SK-N-SH (cell line): ENCODE results near the gene PES1. TPM values are rescaled to one million over a fixed set of nuclear protein-coding genes. Genes with fewer than 3 reads are reported as not detected.

Experiments
- CTCF ChIA-PET: fragments of 300-600, 350-600 bp; formaldehyde crosslinking; extraction: SDS; loops from one replicate; lab custom pipeline; 2021; lab: Yijun Ruan, JAX
- POLR2A ChIA-PET: fragments of 350-600 bp; sonication (Branson Sonifier 250); formaldehyde crosslinking; extraction: SDS; loops from one replicate; lab custom pipeline; 2020; ENCODE audit warnings: antibody characterized with exemption, inconsistent platforms; lab: Yijun Ruan, JAX
- DNase-seq: peaks from one replicate; pipeline ENCODE4 v3.0.0; 2012
- H2AFZ ChIP-seq: fragments of 200-600 bp; sonication (generic); 2 replicates; pipeline ENCODE4 v1.8.1; 2016; ENCODE audit warnings: antibody characterized with exemption, mild to moderate bottlenecking, low read depth
- H3F3A ChIP-seq: fragments of 200-600 bp; sonication (generic); replicated peaks from 2 replicates; pipeline ENCODE3; 2016; ENCODE audit warnings: antibody characterized with exemption, mild to moderate bottlenecking; ENCODE audit not compliant: insufficient read depth
- H3K27ac ChIP-seq, 2 experiments: fragments of 200-500 bp in 1 of 2; fragments of 200-600 bp in 1 of 2; sonication (Bioruptor generic) in 1 of 2; sonication (generic), shearing (Covaris generic) in 1 of 2; 2 replicates each; pipeline versions ENCODE4 v1.5.1 to v1.6.1; 2014 to 2016; ENCODE audit warnings: low read depth in 2 of 2, inconsistent platforms in 1 of 2, low read length in 1 of 2, mild to moderate bottlenecking in 1 of 2, mixed read lengths in 1 of 2
- H3K27me3 ChIP-seq: fragments of 200-600 bp; sonication (generic), shearing (Covaris generic); 2 replicates; pipeline ENCODE4 v1.6.1; 2016; ENCODE audit warnings: mixed run types; ENCODE audit not compliant: insufficient read depth
- H3K36me3 ChIP-seq, 2 experiments: fragments of 200-500 bp in 1 of 2; fragments of 200-600 bp in 1 of 2; sonication (Bioruptor generic) in 1 of 2; sonication (generic) in 1 of 2; replicated peaks in 1 of 2; 2 replicates each; pipeline versions ENCODE3 to v1.5.1; 2014 to 2016; ENCODE audit warnings: low read length in 1 of 2, mild to moderate bottlenecking in 1 of 2; ENCODE audit not compliant: insufficient read depth in 2 of 2, control insufficient read depth in 1 of 2
- H3K4me1 ChIP-seq, 2 experiments: fragments of 200-500 bp in 1 of 2; fragments of 200-600 bp in 1 of 2; sonication (Bioruptor generic) in 1 of 2; sonication (generic), shearing (Covaris generic) in 1 of 2; 2 replicates each; pipeline versions ENCODE4 v1.5.1 to v1.6.1; 2014 to 2016; ENCODE audit warnings: low read depth in 1 of 2, low read length in 1 of 2, mixed run types in 1 of 2; ENCODE audit not compliant: insufficient read depth in 2 of 2, control insufficient read depth in 1 of 2
- H3K4me2 ChIP-seq: fragments of 200-600 bp; sonication (generic), shearing (Covaris generic); 2 replicates; pipeline ENCODE4 v1.6.1; 2017; ENCODE audit warnings: mixed run types
- H3K4me3 ChIP-seq, 2 experiments: fragments of 200-500 bp in 1 of 2; fragments of 200-600 bp in 1 of 2; sonication (Bioruptor generic) in 1 of 2; sonication (generic), shearing (Covaris generic) in 1 of 2; 2 replicates each; pipeline versions ENCODE4 v1.5.1 to v1.8.1; 2014 to 2016; ENCODE audit warnings: low read depth in 2 of 2, inconsistent platforms in 1 of 2, low read length in 1 of 2, mild to moderate bottlenecking in 1 of 2, mixed read lengths in 1 of 2, moderate library complexity in 1 of 2
- H3K79me2 ChIP-seq: fragments of 200-600 bp; sonication (generic); 2 replicates; pipeline ENCODE4 v1.8.1; 2017; ENCODE audit warnings: mild to moderate bottlenecking; ENCODE audit not compliant: insufficient read depth
- H3K9ac ChIP-seq: fragments of 200-600 bp; sonication (generic); 2 replicates; pipeline ENCODE4 v1.6.1; 2017; ENCODE audit warnings: mixed run types
- H3K9me2 ChIP-seq: fragments of 200-600 bp; sonication (generic); 2 replicates; pipeline ENCODE4 v1.6.1; 2017; ENCODE audit warnings: mixed run types
- H3K9me3 ChIP-seq: fragments of 200-600 bp; sonication (generic); 2 replicates; pipeline ENCODE4 v1.6.1; 2017; ENCODE audit warnings: mixed run types, mild to moderate bottlenecking, moderate library complexity
- H4K20me1 ChIP-seq: fragments of 200-600 bp; sonication (generic); 2 replicates; pipeline ENCODE4 v1.6.1; 2017; ENCODE audit warnings: mild to moderate bottlenecking, mixed run types; ENCODE audit not compliant: insufficient read depth
- CTCF ChIP-seq: fragments of 200-600 bp; sonication (generic); IDR thresholded peaks from 2 replicates; pipeline ENCODE4 v1.6.1; 2017; ENCODE audit warnings: antibody characterized with exemption, mild to moderate bottlenecking, moderate library complexity
- ELF1 ChIP-seq: IDR thresholded peaks from 2 replicates; pipeline ENCODE4 v1.4.0; 2012
- EZH2phosphoT487 ChIP-seq: fragments of 200-600 bp; sonication (generic); IDR thresholded peaks from 2 replicates; pipeline ENCODE4 v1.6.1; 2017; ENCODE audit warnings: low read depth, mixed run types, mild to moderate bottlenecking, antibody characterized with exemption, moderate library complexity, borderline replicate concordance
- FOXJ3 ChIP-seq: sonication (generic); formaldehyde crosslinking; IDR thresholded peaks from 2 replicates; pipeline ENCODE4 v1.5.1; 2020; ENCODE audit warnings: mild to moderate bottlenecking, missing genetic modification reagents
- GABPA ChIP-seq: IDR thresholded peaks from 2 replicates; pipeline ENCODE4 v1.4.0; 2012; ENCODE audit warnings: low read depth, mild to moderate bottlenecking
- MAX ChIP-seq: IDR thresholded peaks from 2 replicates; pipeline ENCODE4 v1.4.0; 2012; ENCODE audit warnings: low read depth
- MXI1 ChIP-seq: IDR thresholded peaks from 2 replicates; pipeline ENCODE4 v1.6.1; 2012; ENCODE audit warnings: mild to moderate bottlenecking, low read depth, low read length, improper control_type of control experiment
- RFX5 ChIP-seq: IDR thresholded peaks from 2 replicates; pipeline ENCODE4 v1.6.1; 2012; ENCODE audit warnings: mild to moderate bottlenecking, improper control_type of control experiment, low read length
- TCF12 ChIP-seq: IDR thresholded peaks from 2 replicates; pipeline ENCODE4 v1.4.0; 2012
- TEAD4 ChIP-seq: IDR thresholded peaks from 2 replicates; pipeline ENCODE4 v1.4.0; 2012; ENCODE audit warnings: mild to moderate bottlenecking, borderline replicate concordance; ENCODE audit not compliant: insufficient read depth
- WGBS: methylation state at CpG from one replicate; pipeline ENCODE4 v1.1.6; 2017; ENCODE audit warnings: low lambda C conversion rate; 5-methylcytosine and 5-hydroxymethylcytosine counted together
- polyA plus RNA-seq, 3 experiments: library from polyadenylated mRNA; depleted of rRNA; stranded (reverse); fragments of >200 nt; gene quantifications; 2 replicates each; pipeline ENCODE4 v1.2.3, GENCODE V29; 2012
- TF ChIP-seq, protein P1 (sequence below): IDR thresholded peaks from 2 replicates; pipeline ENCODE4 v1.4.0; 2012; ENCODE audit warnings: low read depth, borderline replicate concordance

PES1 gene
- polyA plus RNA-seq, 1 of the 3 experiments (the other 2 are of a cell fraction) = 109 TPM

GRCh38 chr22:30614879-30615278 is 23.2 kb upstream of the PES1 start:
- no peak overlapping the region for H3K27ac ChIP-seq
- H3K9ac ChIP-seq = no peak overlapping the region
- no peaks in the 10 kb centered on the region for H4K20me1 ChIP-seq
- no peaks in the 10 kb centered on the region for H3K27me3 ChIP-seq
- ChIA-PET CTCF (interaction anchor here (0.7 to 3.9 kb wide), 2 partner anchors 20 to 140 kb away, joined by 3 to 13 read pairs; no protein-coding TSS in a partner anchor), POLR2A (no interaction called here)
- no peak for TF ChIP-seq TCF12
- no peak for TF ChIP-seq GABPA
- no peak for TF ChIP-seq TEAD4
- TF ChIP-seq MXI1 = no peak
- TF ChIP-seq EZH2phosphoT487 = no peak
- no peaks in the 10 kb centered on the region for H3F3A ChIP-seq
- no peaks in the 10 kb centered on the region for H3K9me3 ChIP-seq
- no peaks in the 10 kb centered on the region for H3K9me2 ChIP-seq
- no peaks in the 10 kb centered on the region for H3K4me1 ChIP-seq
- H3K36me3 ChIP-seq = no peaks in the 10 kb centered on the region
- H2AFZ ChIP-seq = no peak overlapping the region
- no peak overlapping the region for H3K4me3 ChIP-seq
- H3K79me2 ChIP-seq = no peaks in the 10 kb centered on the region
- DNase-seq = no peak
- H3K4me2 ChIP-seq = no peak overlapping the region

GRCh38 chr22:30614268-30614667 is 22.6 kb upstream of the PES1 start:
- Histone ChIP-seq H3K9ac (no peak overlapping the region), H3K9me3 (no peaks in the 10 kb centered on the region), H3K79me2 (no peaks in the 10 kb centered on the region), H3K27me3 (no peaks in the 10 kb centered on the region), H3K27ac (no peak overlapping the region), H3K4me1 (0 out of 4 replicates have a peak, but pooled peaks cover 0 to 2% of the 10 kb centered on the region in 2 experiments), H3K4me2 (no peak overlapping the region), H3K36me3 (no peaks in the 10 kb centered on the region), H3F3A (no peaks in the 10 kb centered on the region), H3K4me3 (no peak overlapping the region), H2AFZ (no peak overlapping the region), H4K20me1 (no peaks in the 10 kb centered on the region), H3K9me2 (no peaks in the 10 kb centered on the region)
- ChIA-PET POLR2A (no interaction called here), CTCF (interaction anchor here (0.7 to 3.9 kb wide), 2 partner anchors 20 to 141 kb away, joined by 3 to 13 read pairs; no protein-coding TSS in a partner anchor)
- TF ChIP-seq RFX5 = no peak
- TF ChIP-seq CTCF = no peak
- TF ChIP-seq GABPA = no peak
- TF ChIP-seq FOXJ3 = no peak
- TF ChIP-seq, protein P1, sequence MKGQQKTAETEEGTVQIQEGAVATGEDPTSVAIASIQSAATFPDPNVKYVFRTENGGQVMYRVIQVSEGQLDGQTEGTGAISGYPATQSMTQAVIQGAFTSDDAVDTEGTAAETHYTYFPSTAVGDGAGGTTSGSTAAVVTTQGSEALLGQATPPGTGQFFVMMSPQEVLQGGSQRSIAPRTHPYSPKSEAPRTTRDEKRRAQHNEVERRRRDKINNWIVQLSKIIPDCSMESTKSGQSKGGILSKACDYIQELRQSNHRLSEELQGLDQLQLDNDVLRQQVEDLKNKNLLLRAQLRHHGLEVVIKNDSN = no peak
- no peak for TF ChIP-seq MAX
- TF ChIP-seq ELF1 = no peak
- DNase-seq = no peak
- 88% methylated on average over 7 of the region's 7 CpGs for WGBS
